ENCODE measurements around the gene KHDC1L. TPM values are rescaled to one million over a fixed set of nuclear protein-coding genes. Genes with fewer than 3 reads are reported as not detected.
"Not testable (repeated sequence)": the region's sequence is repeated elsewhere in the genome, so short reads cannot be mapped to it uniquely, and the experiment has no call there.

The KHDC1L gene
- total RNA-seq, 1 donor from 2014 or later: not detected

DNA sequence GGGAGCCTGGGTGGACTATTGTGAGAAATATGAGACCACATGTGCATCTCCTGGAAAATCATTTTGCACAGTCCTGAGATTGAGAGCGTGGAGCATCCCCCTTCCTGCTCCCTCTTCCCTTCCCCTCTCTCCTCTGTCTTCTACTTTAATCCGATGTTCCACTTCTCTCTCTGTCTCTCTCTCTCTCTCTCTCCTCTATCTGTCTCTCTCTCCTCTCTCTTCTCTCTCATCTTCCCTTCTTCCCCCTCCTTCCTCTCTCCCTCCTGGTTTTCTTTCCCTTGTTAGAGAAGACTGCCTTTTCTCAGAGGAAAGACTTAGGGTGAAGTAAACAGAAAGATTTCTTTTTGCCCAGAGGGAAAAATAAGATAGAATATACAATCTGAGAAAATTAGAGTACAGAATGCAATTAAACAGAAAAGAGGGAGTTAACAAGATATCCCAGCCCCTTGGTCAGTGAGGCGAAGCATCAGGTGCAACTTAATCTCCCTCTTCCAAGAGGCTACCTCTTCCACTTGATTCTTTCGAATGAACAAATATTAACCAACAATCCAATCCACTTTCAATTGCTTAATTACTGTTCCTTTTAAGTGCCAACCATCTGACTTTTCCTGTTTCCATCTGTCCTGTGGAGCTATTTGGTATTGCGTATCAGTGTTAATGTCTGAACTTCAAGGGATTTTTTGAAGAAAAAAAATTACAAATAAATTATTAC is 23.1 kb upstream of the KHDC1L start:
- Histone ChIP-seq H3K9me3 (ENCODE audit: control insufficient read depth in 3 of 3, low read length in 3 of 3) (no peaks in the 10 kb centered on the region), H3K4me3 (ENCODE audit: low read length in 3 of 3) (no peak overlapping the region), H3K9ac (ENCODE audit: low read depth in 1 of 3, low read length in 3 of 3) (no peak overlapping the region), H3K4me1 (ENCODE audit: control insufficient read depth in 3 of 3, insufficient read depth in 3 of 3, low read length in 3 of 3) (no peaks in the 10 kb centered on the region), H3K27ac (ENCODE audit: low read depth, low read length) (no peak overlapping the region), H3K36me3 (ENCODE audit: control insufficient read depth in 3 of 3, insufficient read depth in 3 of 3, low read length in 3 of 3) (no peaks in the 10 kb centered on the region), H3K27me3 (ENCODE audit: control insufficient read depth in 3 of 3, insufficient read depth in 3 of 3, low read length in 3 of 3) (no peaks in the 10 kb centered on the region)

DNA sequence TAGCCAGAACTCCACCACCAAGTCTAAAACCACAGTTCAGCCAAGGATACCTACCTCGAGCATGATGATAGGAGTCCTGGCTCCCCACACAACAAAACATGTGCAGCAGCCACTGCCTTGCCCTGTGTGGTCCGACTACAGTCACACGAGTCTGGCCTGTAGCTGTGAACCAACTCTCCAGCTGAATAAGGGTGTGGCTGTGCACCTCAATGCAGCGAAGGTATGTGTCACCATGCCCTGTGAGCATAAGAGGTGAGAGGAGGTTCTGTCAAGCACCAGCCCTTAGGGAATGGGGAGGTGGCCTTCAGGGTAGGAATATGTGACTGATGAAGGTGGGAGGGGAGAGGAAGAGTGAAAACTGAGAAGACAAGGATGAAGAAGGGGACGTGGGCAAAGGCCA is 16.7 kb upstream of the KHDC1L start:
- no peaks in the 10 kb centered on the region for H3K9me3 ChIP-seq (ENCODE audit: control insufficient read depth in 3 of 3, low read length in 3 of 3)
- H3K27ac ChIP-seq (ENCODE audit: low read depth, low read length): no peak overlapping the region
- no peaks in the 10 kb centered on the region for H3K4me1 ChIP-seq (ENCODE audit: control insufficient read depth in 3 of 3, insufficient read depth in 3 of 3, low read length in 3 of 3)
- no peaks in the 10 kb centered on the region for H3K27me3 ChIP-seq (ENCODE audit: control insufficient read depth in 3 of 3, insufficient read depth in 3 of 3, low read length in 3 of 3)
- no peak overlapping the region for H3K9ac ChIP-seq (ENCODE audit: low read depth in 1 of 3, low read length in 3 of 3)
- H3K4me3 ChIP-seq (ENCODE audit: low read length in 3 of 3): no peak overlapping the region
- no peaks in the 10 kb centered on the region for H3K36me3 ChIP-seq (ENCODE audit: control insufficient read depth in 3 of 3, insufficient read depth in 3 of 3, low read length in 3 of 3)

- Histone ChIP-seq H3K9ac (ENCODE audit: low read depth in 1 of 3, low read length in 3 of 3) (no peak overlapping the region), H3K36me3 (ENCODE audit: control insufficient read depth in 3 of 3, insufficient read depth in 3 of 3, low read length in 3 of 3) (no peaks in the 10 kb centered on the region), H3K4me1 (ENCODE audit: control insufficient read depth in 3 of 3, insufficient read depth in 3 of 3, low read length in 3 of 3) (no peaks in the 10 kb centered on the region), H3K9me3 (ENCODE audit: control insufficient read depth in 3 of 3, low read length in 3 of 3) (no peaks in the 10 kb centered on the region), H3K27me3 (ENCODE audit: control insufficient read depth in 3 of 3, insufficient read depth in 3 of 3, low read length in 3 of 3) (no peaks in the 10 kb centered on the region), H3K27ac (ENCODE audit: low read depth, low read length) (no peak overlapping the region), H3K4me3 (ENCODE audit: low read length in 3 of 3) (no peak overlapping the region)
Measured at GRCh38 chr6:73240730-73241129, 15.4 kb upstream of the KHDC1L start.

DNA sequence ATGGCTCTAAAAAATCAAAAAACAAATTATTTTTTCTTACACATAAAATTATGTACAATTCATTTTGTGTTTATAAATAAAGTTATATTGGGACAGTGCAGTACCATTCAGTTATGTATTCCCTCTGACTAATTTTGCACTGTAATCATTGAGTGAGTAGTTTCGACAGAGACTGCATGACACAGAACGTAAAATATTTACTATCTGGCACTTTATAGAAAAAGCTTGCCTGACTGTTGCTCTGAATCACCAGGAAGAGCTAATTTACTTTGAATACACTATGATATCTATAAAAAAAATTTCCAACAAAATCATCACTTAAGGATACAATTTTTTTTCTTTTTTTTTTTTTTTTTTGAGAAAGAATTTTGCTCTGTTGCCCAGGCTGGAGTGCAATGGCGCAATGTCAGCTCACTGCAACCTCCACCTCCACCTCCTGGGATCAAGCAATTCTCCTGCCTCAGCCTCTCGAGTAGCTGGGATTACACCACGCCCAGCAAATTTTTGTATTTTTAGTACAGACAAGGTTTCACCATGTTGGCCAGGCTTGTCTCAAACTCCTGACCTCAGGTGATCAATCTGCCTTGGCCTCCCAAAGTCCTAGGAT is 11.0 kb upstream of the KHDC1L start:
- Histone ChIP-seq H3K27me3 (ENCODE audit: control insufficient read depth in 3 of 3, insufficient read depth in 3 of 3, low read length in 3 of 3) (no peaks in the 10 kb centered on the region), H3K9me3 (ENCODE audit: control insufficient read depth in 3 of 3, low read length in 3 of 3) (no peaks in the 10 kb centered on the region), H3K9ac (ENCODE audit: low read depth in 1 of 3, low read length in 3 of 3) (no peak overlapping the region), H3K27ac (ENCODE audit: low read depth, low read length) (no peak overlapping the region), H3K4me1 (ENCODE audit: control insufficient read depth in 3 of 3, insufficient read depth in 3 of 3, low read length in 3 of 3) (no peaks in the 10 kb centered on the region), H3K36me3 (ENCODE audit: control insufficient read depth in 3 of 3, insufficient read depth in 3 of 3, low read length in 3 of 3) (no peaks in the 10 kb centered on the region), H3K4me3 (ENCODE audit: low read length in 3 of 3) (no peak overlapping the region)

DNA sequence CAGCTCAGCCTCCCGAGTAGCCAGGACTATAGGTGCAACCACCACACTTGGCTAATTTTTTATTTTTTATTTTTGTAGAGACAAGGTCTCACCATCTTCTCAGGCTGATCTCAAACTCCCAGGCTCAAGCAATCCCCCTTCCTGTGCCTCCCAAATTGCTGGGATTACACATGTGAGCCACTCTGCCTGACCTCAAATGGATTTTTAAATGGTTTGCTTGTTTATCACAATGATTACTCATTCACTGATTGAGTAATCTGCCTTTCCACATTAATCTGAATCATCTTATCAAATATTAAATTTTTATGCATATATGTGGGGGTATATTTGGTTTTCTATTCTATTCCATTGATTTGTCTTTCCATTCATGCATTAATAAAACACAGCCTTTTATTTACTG is 9.4 kb upstream of the KHDC1L start:
- Histone ChIP-seq H3K36me3 (ENCODE audit: control insufficient read depth in 3 of 3, insufficient read depth in 3 of 3, low read length in 3 of 3) (no peaks in the 10 kb centered on the region), H3K9ac (ENCODE audit: low read depth in 1 of 3, low read length in 3 of 3) (no peak overlapping the region), H3K27ac (ENCODE audit: low read depth, low read length) (no peak overlapping the region), H3K4me1 (ENCODE audit: control insufficient read depth in 3 of 3, insufficient read depth in 3 of 3, low read length in 3 of 3) (no peaks in the 10 kb centered on the region), H3K4me3 (ENCODE audit: low read length in 3 of 3) (no peak overlapping the region), H3K27me3 (ENCODE audit: control insufficient read depth in 3 of 3, insufficient read depth in 3 of 3, low read length in 3 of 3) (no peaks in the 10 kb centered on the region), H3K9me3 (ENCODE audit: control insufficient read depth in 3 of 3, low read length in 3 of 3) (no peaks in the 10 kb centered on the region)

DNA sequence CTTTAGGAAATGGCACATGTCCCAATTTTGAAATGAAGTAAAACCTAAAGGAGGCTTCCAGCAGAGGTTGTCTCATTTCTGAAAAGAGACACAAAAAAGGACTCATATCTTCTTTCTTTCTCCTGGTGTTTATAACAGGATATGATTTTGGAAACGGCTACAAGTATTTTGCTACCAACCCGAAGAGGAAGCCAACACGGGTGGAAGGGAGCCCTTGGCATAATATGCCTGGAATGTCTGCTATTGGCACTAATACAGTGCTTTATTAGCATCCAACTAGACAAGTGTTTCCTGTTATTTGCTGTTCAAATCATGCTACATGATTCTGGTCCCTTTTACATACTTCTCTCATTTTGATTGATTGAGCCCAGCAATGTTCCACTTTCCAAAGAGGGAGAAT is 8.7 kb upstream of the KHDC1L start:
- H3K9ac ChIP-seq (ENCODE audit: low read depth in 1 of 3, low read length in 3 of 3); H3K27ac ChIP-seq (ENCODE audit: low read depth, low read length); H3K36me3 ChIP-seq (ENCODE audit: control insufficient read depth in 3 of 3, insufficient read depth in 3 of 3, low read length in 3 of 3); H3K4me1 ChIP-seq (ENCODE audit: control insufficient read depth in 3 of 3, insufficient read depth in 3 of 3, low read length in 3 of 3); H3K9me3 ChIP-seq (ENCODE audit: control insufficient read depth in 3 of 3, low read length in 3 of 3); H3K27me3 ChIP-seq (ENCODE audit: control insufficient read depth in 3 of 3, insufficient read depth in 3 of 3, low read length in 3 of 3); H3K4me3 ChIP-seq (ENCODE audit: low read length in 3 of 3): not testable (repeated sequence)

DNA sequence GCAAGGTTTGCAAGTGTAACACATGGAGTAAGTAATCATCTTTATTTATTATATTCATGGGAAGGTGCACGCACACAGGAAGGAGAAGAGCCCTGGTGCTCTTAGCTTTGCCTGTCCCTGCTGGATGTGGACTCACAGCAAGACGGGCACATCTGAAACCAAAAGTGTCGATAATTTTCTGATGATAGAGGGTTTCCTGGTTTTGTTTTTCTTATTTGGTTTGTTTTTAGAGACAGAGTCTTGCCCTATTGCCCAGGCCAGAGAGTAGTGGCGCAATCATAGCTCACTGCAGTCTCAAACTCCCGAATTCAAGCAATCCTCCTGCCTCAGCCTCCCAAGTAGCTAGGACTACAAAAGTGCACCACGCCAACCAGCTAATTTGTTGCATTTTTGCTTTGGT is 7.8 kb upstream of the KHDC1L start:
- Histone ChIP-seq H3K27me3 (ENCODE audit: control insufficient read depth in 3 of 3, insufficient read depth in 3 of 3, low read length in 3 of 3) (no peaks in the 10 kb centered on the region), H3K4me3 (ENCODE audit: low read length in 3 of 3) (no peak overlapping the region), H3K9ac (ENCODE audit: low read depth in 1 of 3, low read length in 3 of 3) (no peak overlapping the region), H3K4me1 (ENCODE audit: control insufficient read depth in 3 of 3, insufficient read depth in 3 of 3, low read length in 3 of 3) (no peaks in the 10 kb centered on the region), H3K9me3 (ENCODE audit: control insufficient read depth in 3 of 3, low read length in 3 of 3) (no peaks in the 10 kb centered on the region), H3K36me3 (ENCODE audit: control insufficient read depth in 3 of 3, insufficient read depth in 3 of 3, low read length in 3 of 3) (no peaks in the 10 kb centered on the region), H3K27ac (ENCODE audit: low read depth, low read length) (no peak overlapping the region)

DNA sequence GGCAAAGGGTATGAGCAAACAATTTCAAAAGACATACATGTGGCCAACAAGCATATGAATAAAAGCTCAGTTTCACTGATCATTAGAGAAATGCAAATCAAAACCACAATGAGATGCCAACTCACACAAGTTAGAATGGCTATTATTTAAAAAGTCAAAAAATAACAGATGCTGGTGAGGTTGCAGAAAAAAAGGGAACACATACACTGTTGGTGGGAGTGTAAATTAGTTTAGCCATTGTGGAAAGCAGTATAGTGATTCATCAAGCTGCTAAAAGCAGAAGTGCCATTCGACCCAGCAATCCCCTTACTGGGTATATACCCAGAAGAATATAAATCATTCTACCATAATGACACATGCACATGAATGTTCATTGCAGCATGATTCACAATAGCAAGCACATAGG is 6.7 kb upstream of the KHDC1L start:
- Histone ChIP-seq H3K4me3 (ENCODE audit: low read length in 3 of 3) (no peak overlapping the region), H3K27me3 (ENCODE audit: control insufficient read depth in 3 of 3, insufficient read depth in 3 of 3, low read length in 3 of 3) (no peaks in the 10 kb centered on the region), H3K9me3 (ENCODE audit: control insufficient read depth in 3 of 3, low read length in 3 of 3) (no peaks in the 10 kb centered on the region), H3K4me1 (ENCODE audit: control insufficient read depth in 3 of 3, insufficient read depth in 3 of 3, low read length in 3 of 3) (no peaks in the 10 kb centered on the region), H3K27ac (ENCODE audit: low read depth, low read length) (no peak overlapping the region), H3K36me3 (ENCODE audit: control insufficient read depth in 3 of 3, insufficient read depth in 3 of 3, low read length in 3 of 3) (no peaks in the 10 kb centered on the region), H3K9ac (ENCODE audit: low read depth in 1 of 3, low read length in 3 of 3) (no peak overlapping the region)

DNA sequence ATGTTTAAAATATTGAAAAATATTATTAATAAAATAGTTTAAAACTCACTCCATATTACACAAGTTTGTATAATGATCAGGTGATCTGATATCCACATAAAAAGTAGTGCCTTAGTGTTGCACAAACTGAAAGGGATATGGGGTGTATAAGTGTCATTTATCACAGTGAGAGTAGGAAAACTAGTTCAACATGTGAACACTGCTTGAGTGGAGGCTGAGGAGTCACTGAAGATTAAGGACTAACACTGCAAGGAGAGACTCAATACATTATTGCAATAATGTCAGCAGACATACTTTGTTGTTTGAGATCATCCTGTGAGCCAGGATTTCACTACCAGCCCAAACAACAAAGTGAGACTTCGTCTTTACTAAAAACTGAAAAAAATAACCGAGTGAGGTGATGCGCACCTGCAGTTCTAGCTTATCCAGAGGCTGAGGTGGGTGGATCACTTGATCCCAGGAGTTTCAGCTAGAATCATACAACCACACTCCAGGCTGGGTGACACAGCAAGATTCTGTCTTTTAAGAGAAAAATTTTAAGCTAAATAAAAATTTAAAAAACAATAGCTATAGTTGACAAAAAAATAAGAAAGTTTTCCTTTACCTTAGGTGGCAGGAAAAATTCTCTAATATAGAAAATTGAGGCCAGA is 2.4 kb upstream of the KHDC1L start:
- no peaks in the 10 kb centered on the region for H3K27me3 ChIP-seq (ENCODE audit: control insufficient read depth in 3 of 3, insufficient read depth in 3 of 3, low read length in 3 of 3)
- no peaks in the 10 kb centered on the region for H3K36me3 ChIP-seq (ENCODE audit: control insufficient read depth in 3 of 3, insufficient read depth in 3 of 3, low read length in 3 of 3)
- no peak overlapping the region for H3K9ac ChIP-seq (ENCODE audit: low read depth in 1 of 3, low read length in 3 of 3)
- no peaks in the 10 kb centered on the region for H3K9me3 ChIP-seq (ENCODE audit: control insufficient read depth in 3 of 3, low read length in 3 of 3)
- no peak overlapping the region for H3K27ac ChIP-seq (ENCODE audit: low read depth, low read length)
- no peaks in the 10 kb centered on the region for H3K4me1 ChIP-seq (ENCODE audit: control insufficient read depth in 3 of 3, insufficient read depth in 3 of 3, low read length in 3 of 3)
- H3K4me3 ChIP-seq (ENCODE audit: low read length in 3 of 3): no peak overlapping the region

DNA sequence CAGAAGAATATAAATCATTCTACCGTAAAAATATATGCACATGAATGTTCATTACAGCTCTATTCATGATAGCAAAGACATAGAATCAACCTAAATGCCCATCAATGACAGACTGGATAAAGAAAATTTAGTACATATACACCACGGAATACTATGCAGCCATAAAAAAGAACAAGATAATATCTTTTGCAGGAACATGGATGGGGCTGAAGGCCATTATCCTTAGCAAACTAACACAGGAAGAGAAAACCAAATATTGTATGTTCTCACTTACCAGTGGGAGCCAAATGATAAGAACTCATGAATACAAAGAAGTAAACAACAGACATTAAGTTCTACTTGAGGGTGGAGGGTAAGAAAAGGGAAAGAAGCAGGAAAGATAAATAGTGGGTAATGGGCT is 8.4 kb downstream of the KHDC1L start:
- Histone ChIP-seq H3K4me3 (ENCODE audit: low read length in 3 of 3) (no peak overlapping the region), H3K9me3 (ENCODE audit: control insufficient read depth in 3 of 3, low read length in 3 of 3) (no peaks in the 10 kb centered on the region), H3K36me3 (ENCODE audit: control insufficient read depth in 3 of 3, insufficient read depth in 3 of 3, low read length in 3 of 3) (no peaks in the 10 kb centered on the region), H3K27me3 (ENCODE audit: control insufficient read depth in 3 of 3, insufficient read depth in 3 of 3, low read length in 3 of 3) (no peaks in the 10 kb centered on the region), H3K4me1 (ENCODE audit: control insufficient read depth in 3 of 3, insufficient read depth in 3 of 3, low read length in 3 of 3) (no peaks in the 10 kb centered on the region), H3K9ac (ENCODE audit: low read depth in 1 of 3, low read length in 3 of 3) (no peak overlapping the region), H3K27ac (ENCODE audit: low read depth, low read length) (no peak overlapping the region)
